ENCODE data around the gene CLCA4.

DNA sequence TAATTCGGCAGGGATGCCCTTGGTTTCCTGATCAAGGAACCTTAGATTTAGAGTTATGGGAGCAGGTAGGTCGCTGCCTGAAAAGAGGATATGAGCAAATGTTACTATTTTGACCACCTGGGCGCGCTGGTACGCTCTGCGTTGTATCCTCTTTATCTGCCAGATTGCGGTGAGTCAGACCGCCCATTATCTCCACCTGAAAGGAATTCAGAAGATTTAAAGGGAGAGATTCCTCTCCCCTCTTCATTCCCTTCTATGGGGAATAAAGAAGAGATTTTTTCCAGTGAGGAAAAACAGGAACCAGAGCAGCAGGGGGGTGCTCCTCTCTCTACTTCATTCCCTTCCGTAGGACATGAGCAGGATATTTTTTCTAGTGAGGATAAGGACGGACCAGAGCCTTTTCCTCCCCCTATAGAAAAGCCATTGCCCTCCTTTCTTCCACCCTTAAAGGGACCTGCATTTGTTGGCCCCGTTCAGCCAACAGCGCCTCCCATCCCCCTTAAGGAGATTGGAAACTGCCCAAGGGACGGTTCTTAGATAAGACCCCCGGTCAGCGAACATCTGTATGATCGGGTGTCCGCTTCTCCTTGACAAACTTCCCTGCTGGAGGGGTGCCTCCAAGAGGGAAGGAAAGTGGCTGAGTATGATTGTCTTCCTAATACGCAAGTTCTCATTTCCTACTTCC lies 44.0 kb upstream of the CLCA4 start:
- TF ChIP-seq CTCF (IDR thresholded peaks at IDR 0.05) (no peak), POLR2A (IDR thresholded peaks at IDR 0.05) (no peak)

Data from ovary (tissue), 3 donors.